ENCODE measurements around the gene CDYL.
A peak's percentile ranks its signal among the peaks of the same experiment; 100 is the strongest.

The CDYL gene

GRCh38 chr6:4776131-4776492, at the start of gene CDYL:
Gene CDYL (plus strand): TSS chr6:4776404. CDS start chr6:4776784, 380 bp downstream.
- H3K4me1 ChIP-seq (ENCODE audit: insufficient read depth, low read length) = peaks cover 16% of the 10 kb centered on the region
- peak within 1 kb of the TSS; percentile 68 for H3K9ac ChIP-seq (ENCODE audit: low read depth, low read length)
- no peaks in the 10 kb centered on the region for H3K36me3 ChIP-seq (ENCODE audit: insufficient read depth, low read length)

GRCh38 chr6:4726645-4727044, 49.6 kb upstream of the CDYL start:
- Histone ChIP-seq H3K36me3 (ENCODE audit: insufficient read depth, low read length) (no peaks in the 10 kb centered on the region), H3K9me3 (ENCODE audit: control insufficient read depth, insufficient read depth, low read length) (no peaks in the 10 kb centered on the region), H3K4me1 (ENCODE audit: insufficient read depth, low read length) (peaks cover 9% of the 10 kb centered on the region), H3K9ac (ENCODE audit: low read depth, low read length) (no peak overlapping the region)

More at GRCh38 chr6:4776131-4776492, at the start of gene CDYL:
- peaks cover 3% of the 10 kb centered on the region; the same call in 1 of the 2 replicates for H3K9me3 ChIP-seq (ENCODE audit: control insufficient read depth, insufficient read depth, low read length)

GRCh38 chr6:4727217-4727616, 49.0 kb upstream of the CDYL start:
- Histone ChIP-seq H3K36me3 (ENCODE audit: insufficient read depth, low read length) (no peaks in the 10 kb centered on the region), H3K9me3 (ENCODE audit: control insufficient read depth, insufficient read depth, low read length) (no peaks in the 10 kb centered on the region), H3K9ac (ENCODE audit: low read depth, low read length) (no peak overlapping the region), H3K4me1 (ENCODE audit: insufficient read depth, low read length) (peaks cover 9% of the 10 kb centered on the region)

- H3K9ac ChIP-seq (ENCODE audit: low read depth, low read length) = no peak overlapping the region
- H3K9me3 ChIP-seq (ENCODE audit: control insufficient read depth, insufficient read depth, low read length) = no peaks in the 10 kb centered on the region
- H3K4me1 ChIP-seq (ENCODE audit: insufficient read depth, low read length) = peaks cover 9% of the 10 kb centered on the region
- no peaks in the 10 kb centered on the region for H3K36me3 ChIP-seq (ENCODE audit: insufficient read depth, low read length)
Observed at GRCh38 chr6:4727671-4728435, 48.4 kb upstream of the CDYL start.

GRCh38 chr6:4728436-4728769, 47.8 kb upstream of the CDYL start:
- Histone ChIP-seq H3K36me3 (ENCODE audit: insufficient read depth, low read length) (no peaks in the 10 kb centered on the region), H3K9me3 (ENCODE audit: control insufficient read depth, insufficient read depth, low read length) (no peaks in the 10 kb centered on the region), H3K9ac (ENCODE audit: low read depth, low read length) (no peak overlapping the region), H3K4me1 (ENCODE audit: insufficient read depth, low read length) (peaks cover 10% of the 10 kb centered on the region)

- Histone ChIP-seq H3K4me1 (ENCODE audit: insufficient read depth, low read length) (peaks cover 14% of the 10 kb centered on the region), H3K36me3 (ENCODE audit: insufficient read depth, low read length) (no peaks in the 10 kb centered on the region), H3K9ac (ENCODE audit: low read depth, low read length) (no peak overlapping the region), H3K9me3 (ENCODE audit: control insufficient read depth, insufficient read depth, low read length) (no peaks in the 10 kb centered on the region)
Observed at GRCh38 chr6:4728926-4729325, 47.3 kb upstream of the CDYL start.

GRCh38 chr6:4731996-4732395, 44.2 kb upstream of the CDYL start:
- H3K9me3 ChIP-seq (ENCODE audit: control insufficient read depth, insufficient read depth, low read length) = no peaks in the 10 kb centered on the region
- H3K4me1 ChIP-seq (ENCODE audit: insufficient read depth, low read length) = peaks cover 20% of the 10 kb centered on the region
- H3K9ac ChIP-seq (ENCODE audit: low read depth, low read length) = no peak overlapping the region
- H3K36me3 ChIP-seq (ENCODE audit: insufficient read depth, low read length) = no peaks in the 10 kb centered on the region

- no peaks in the 10 kb centered on the region for H3K36me3 ChIP-seq (ENCODE audit: insufficient read depth, low read length)
- H3K9ac ChIP-seq (ENCODE audit: low read depth, low read length) = peak overlapping the region; percentile 20; the same call in 1 of the 2 replicates
Observed at GRCh38 chr6:4732691-4733315, 43.4 kb upstream of the CDYL start.

GRCh38 chr6:4736371-4736873, 39.8 kb upstream of the CDYL start:
- no peak overlapping the region for H3K9ac ChIP-seq (ENCODE audit: low read depth, low read length)
- H3K4me1 ChIP-seq (ENCODE audit: insufficient read depth, low read length) = peaks cover 14% of the 10 kb centered on the region
- no peaks in the 10 kb centered on the region for H3K36me3 ChIP-seq (ENCODE audit: insufficient read depth, low read length)
- no peaks in the 10 kb centered on the region for H3K9me3 ChIP-seq (ENCODE audit: control insufficient read depth, insufficient read depth, low read length)

More at GRCh38 chr6:4732691-4733315, 43.4 kb upstream of the CDYL start:
- H3K9me3 ChIP-seq (ENCODE audit: control insufficient read depth, insufficient read depth, low read length) = no peaks in the 10 kb centered on the region
- peaks cover 16% of the 10 kb centered on the region for H3K4me1 ChIP-seq (ENCODE audit: insufficient read depth, low read length)

- H3K9ac ChIP-seq (ENCODE audit: low read depth, low read length) = no peak overlapping the region
- H3K36me3 ChIP-seq (ENCODE audit: insufficient read depth, low read length) = no peaks in the 10 kb centered on the region
- no peaks in the 10 kb centered on the region for H3K9me3 ChIP-seq (ENCODE audit: control insufficient read depth, insufficient read depth, low read length)
- H3K4me1 ChIP-seq (ENCODE audit: insufficient read depth, low read length) = no peaks in the 10 kb centered on the region
Observed at GRCh38 chr6:4740032-4740431, 36.2 kb upstream of the CDYL start.

- Histone ChIP-seq H3K9me3 (ENCODE audit: control insufficient read depth, insufficient read depth, low read length) (no peaks in the 10 kb centered on the region), H3K4me1 (ENCODE audit: insufficient read depth, low read length) (no peaks in the 10 kb centered on the region), H3K36me3 (ENCODE audit: insufficient read depth, low read length) (no peaks in the 10 kb centered on the region), H3K9ac (ENCODE audit: low read depth, low read length) (no peak overlapping the region)
Observed at GRCh38 chr6:4743062-4743461, 33.1 kb upstream of the CDYL start.

- Histone ChIP-seq H3K9ac (ENCODE audit: low read depth, low read length) (no peak overlapping the region), H3K9me3 (ENCODE audit: control insufficient read depth, insufficient read depth, low read length) (no peaks in the 10 kb centered on the region), H3K36me3 (ENCODE audit: insufficient read depth, low read length) (no peaks in the 10 kb centered on the region), H3K4me1 (ENCODE audit: insufficient read depth, low read length) (no peaks in the 10 kb centered on the region)
Observed at GRCh38 chr6:4743926-4744325, 32.3 kb upstream of the CDYL start.

GRCh38 chr6:4747588-4747987, 28.6 kb upstream of the CDYL start:
- Histone ChIP-seq H3K36me3 (ENCODE audit: insufficient read depth, low read length) (no peaks in the 10 kb centered on the region), H3K9ac (ENCODE audit: low read depth, low read length) (no peak overlapping the region), H3K9me3 (ENCODE audit: control insufficient read depth, insufficient read depth, low read length) (no peaks in the 10 kb centered on the region), H3K4me1 (ENCODE audit: insufficient read depth, low read length) (no peaks in the 10 kb centered on the region)

GRCh38 chr6:4751823-4752464, 24.3 kb upstream of the CDYL start:
- no peak overlapping the region for H3K9ac ChIP-seq (ENCODE audit: low read depth, low read length)
- H3K36me3 ChIP-seq (ENCODE audit: insufficient read depth, low read length) = no peaks in the 10 kb centered on the region
- no peaks in the 10 kb centered on the region for H3K9me3 ChIP-seq (ENCODE audit: control insufficient read depth, insufficient read depth, low read length)
- no peaks in the 10 kb centered on the region for H3K4me1 ChIP-seq (ENCODE audit: insufficient read depth, low read length)

- no peaks in the 10 kb centered on the region for H3K9me3 ChIP-seq (ENCODE audit: control insufficient read depth, insufficient read depth, low read length)
- no peak overlapping the region for H3K9ac ChIP-seq (ENCODE audit: low read depth, low read length)
- H3K4me1 ChIP-seq (ENCODE audit: insufficient read depth, low read length) = no peaks in the 10 kb centered on the region
- no peaks in the 10 kb centered on the region for H3K36me3 ChIP-seq (ENCODE audit: insufficient read depth, low read length)
Observed at GRCh38 chr6:4756247-4756646, 20.0 kb upstream of the CDYL start.
